HepG2 (cell line): ENCODE results near the gene PNPLA2. TPM values are rescaled to one million over a fixed set of nuclear protein-coding genes. Genes with fewer than 3 reads are reported as not detected.
A peak's percentile ranks its signal among the peaks of the same experiment; 100 is the strongest.

ENCODE experiments used
- EHMT2 ChIP-seq: fragments of 200-600 bp; sonication (generic); IDR thresholded peaks from 2 replicates; pipeline ENCODE4 v1.7.0; 2017; ENCODE audit warnings: antibody characterized with exemption, low read depth, low read length, borderline replicate concordance
- FOXK2 ChIP-seq: fragments of 450-650 bp; IDR thresholded peaks from 2 replicates; pipeline ENCODE4 v1.6.1; 2016
- GABPB1 ChIP-seq: IDR thresholded peaks from 2 replicates; pipeline ENCODE4 v1.6.1; 2016; ENCODE audit warnings: mild to moderate bottlenecking, missing genetic modification reagents, moderate library complexity, missing compliant biosample characterization
- IKZF1 ChIP-seq: fragments of 450-650 bp; IDR thresholded peaks from 2 replicates; pipeline ENCODE4 v1.7.1; 2016
- IRF1 ChIP-seq: sonication (generic); formaldehyde crosslinking; IDR thresholded peaks from 2 replicates; pipeline ENCODE4 v1.4.0; 2020; ENCODE audit warnings: low read depth, mild to moderate bottlenecking, missing genetic modification reagents
- KDM3A ChIP-seq: IDR thresholded peaks from 2 replicates; pipeline ENCODE4 v1.6.1; 2018; ENCODE audit warnings: low read depth, missing compliant biosample characterization
- KLF15 ChIP-seq: sonication (generic); formaldehyde crosslinking; IDR thresholded peaks from 2 replicates; pipeline ENCODE4 v1.8.1; 2023; ENCODE audit warnings: borderline replicate concordance, mild to moderate bottlenecking, inconsistent platforms, missing genetic modification reagents, mixed read lengths
- MTERF4 ChIP-seq: sonication (generic); formaldehyde crosslinking; IDR thresholded peaks from 2 replicates; pipeline ENCODE4 v1.8.0; 2023; ENCODE audit warnings: mild to moderate bottlenecking, missing genetic modification reagents
- POLR2AphosphoS5 ChIP-seq: IDR thresholded peaks from 2 replicates; pipeline ENCODE4 v1.6.1; 2012; ENCODE audit warnings: low read depth, low read length
- PREB ChIP-seq: sonication (generic); formaldehyde crosslinking; IDR thresholded peaks from 2 replicates; pipeline ENCODE4 v1.4.0; 2020; ENCODE audit warnings: missing genetic modification reagents
- SAP130 ChIP-seq: IDR thresholded peaks from 2 replicates; pipeline ENCODE4 v1.6.1; 2016; ENCODE audit warnings: low read depth
- TARDBP ChIP-seq: sonication (generic); formaldehyde crosslinking; IDR thresholded peaks from 2 replicates; pipeline ENCODE4 v1.8.0; 2022; ENCODE audit warnings: mild to moderate bottlenecking, missing genetic modification reagents
- TOPORS ChIP-seq: sonication (generic); formaldehyde crosslinking; IDR thresholded peaks from 2 replicates; pipeline ENCODE4 v1.8.0; 2023; ENCODE audit warnings: mild to moderate bottlenecking, missing genetic modification reagents
- ZC3H13 ChIP-seq: sonication (generic); formaldehyde crosslinking; IDR thresholded peaks from 2 replicates; pipeline ENCODE4 v1.8.1; 2023; ENCODE audit warnings: mild to moderate bottlenecking, missing genetic modification reagents, moderate library complexity
- ZC3H4 ChIP-seq: sonication (generic); formaldehyde crosslinking; IDR thresholded peaks from 2 replicates; pipeline ENCODE4 v1.4.0; 2020; ENCODE audit warnings: missing genetic modification reagents, borderline replicate concordance
- ZFP37 ChIP-seq: sonication (generic); formaldehyde crosslinking; IDR thresholded peaks from 2 replicates; pipeline ENCODE4 v1.4.0; 2020; ENCODE audit warnings: missing genetic modification reagents, borderline replicate concordance
- ZMYM4 ChIP-seq: sonication (generic); formaldehyde crosslinking; IDR thresholded peaks from 2 replicates; pipeline ENCODE4 v1.8.1; 2023; ENCODE audit warnings: mild to moderate bottlenecking, missing genetic modification reagents
- ZNF121 ChIP-seq: sonication (generic); formaldehyde crosslinking; IDR thresholded peaks from 2 replicates; pipeline ENCODE4 v1.5.0; 2020; ENCODE audit warnings: mild to moderate bottlenecking, missing genetic modification reagents
- ZNF253 ChIP-seq: sonication (generic); formaldehyde crosslinking; IDR thresholded peaks from 2 replicates; pipeline ENCODE4 v1.8.0; 2022; ENCODE audit warnings: mild to moderate bottlenecking, missing genetic modification reagents, borderline replicate concordance
- ZNF484 ChIP-seq: sonication (generic); formaldehyde crosslinking; IDR thresholded peaks from 2 replicates; pipeline ENCODE4 v1.5.1; 2020; ENCODE audit warnings: mild to moderate bottlenecking, low read depth, missing genetic modification reagents, borderline replicate concordance
- ZNF674 ChIP-seq: sonication (generic); formaldehyde crosslinking; IDR thresholded peaks from 2 replicates; pipeline ENCODE4 v1.5.0; 2020; ENCODE audit warnings: low read depth, mild to moderate bottlenecking, missing genetic modification reagents
- ZNF687 ChIP-seq: sonication (generic); formaldehyde crosslinking; IDR thresholded peaks from 2 replicates; pipeline ENCODE4 v1.5.1; 2020; ENCODE audit warnings: mild to moderate bottlenecking, missing genetic modification reagents, moderate library complexity
- ZNF691 ChIP-seq: sonication (generic); formaldehyde crosslinking; IDR thresholded peaks from 2 replicates; pipeline ENCODE4 v1.4.0; 2020; ENCODE audit warnings: missing genetic modification reagents, low read depth, mild to moderate bottlenecking, borderline replicate concordance
- polyA plus RNA-seq, 8 experiments: library from polyadenylated mRNA; depleted of rRNA in 3 of 8; stranded (reverse) in 7 of 8; unstranded in 1 of 8; fragments of >200 nt; fragmentation: Illumina TruSeq in 4 of 8; extraction: Trizol in 4 of 8; gene quantifications; 2 replicates each; pipeline versions ENCODE4 v1.2.1 to v1.2.3, GENCODE V29; 2011 to 2016; ENCODE audit warnings: low read depth in 4 of 8, missing spikeins in 1 of 8, mixed read lengths in 1 of 8; ENCODE audit not compliant: insufficient read depth in 1 of 8
- total RNA-seq, 5 experiments: library from RNA; depleted of rRNA; stranded (reverse); fragments of >200 nt; fragmentation: Illumina TruSeq; extraction: Trizol; gene quantifications; 2 replicates each; pipeline ENCODE4 v1.2.3, GENCODE V29; 2016; ENCODE audit warnings: low read depth in 1 of 5

PNPLA2 gene
- total and polyA plus RNA-seq, 2 of the 13 experiments (the other 11 are each of a cell fraction or from before 2014, with no cell fraction given) = 10.5 to 43.2 TPM

- peak; percentile 84 for TF ChIP-seq SAP130 (CRISPR knock-in tag)
- no peak for TF ChIP-seq ZC3H4
- TF ChIP-seq IRF1 (CRISPR knock-in tag) = no peak
- no peak for TF ChIP-seq ZC3H13 (CRISPR knock-in tag)
- TF ChIP-seq TOPORS (CRISPR knock-in tag) = no peak
- no peak for TF ChIP-seq ZFP37 (CRISPR knock-in tag)
- TF ChIP-seq EHMT2 = no peak
- no peak for TF ChIP-seq FOXK2
- no peak for TF ChIP-seq ZMYM4 (CRISPR knock-in tag)
- TF ChIP-seq GABPB1 = 0 out of 2 replicates have a peak, but pooled peaks have one; percentile 28
- no peak for TF ChIP-seq POLR2AphosphoS5
- TF ChIP-seq ZNF674 (CRISPR knock-in tag) = no peak
- no peak for TF ChIP-seq KDM3A (CRISPR knock-in tag)
- TF ChIP-seq PREB (CRISPR knock-in tag) = no peak
- TF ChIP-seq ZNF484 (CRISPR knock-in tag) = no peak
- TF ChIP-seq IKZF1 = no peak
- no peak for TF ChIP-seq ZNF121 (CRISPR knock-in tag)
- TF ChIP-seq MTERF4 (CRISPR knock-in tag) = no peak
- no peak for TF ChIP-seq TARDBP (CRISPR knock-in tag)
- no peak for TF ChIP-seq ZNF253 (CRISPR knock-in tag)
- TF ChIP-seq ZNF687 = peak; percentile 56; the same call in 1 of the 2 replicates
- no peak for TF ChIP-seq KLF15 (CRISPR knock-in tag)
- TF ChIP-seq ZNF691 = no peak
These were observed 2.2 kb downstream of the PNPLA2 start (continued) for GRCh38 chr11:820655-821511.
